Mesothelial cell of epicardium (in vitro differentiated cells): Measurements from ENCODE around the gene IGF2BP3. TPM values are rescaled to one million over a fixed set of nuclear protein-coding genes. Genes with fewer than 3 reads are reported as not detected.

ENCODE experiments used
- DNase-seq, 2 experiments: peaks; one replicate each; pipeline ENCODE4 v3.0.0; 2021; ENCODE audit warnings: low spot score in 2 of 2; ENCODE audit not compliant: unreplicated experiment in 2 of 2
- H3K27ac Mint-ChIP-seq: 2 replicates; pipeline ENCODE4 v1.8.0; 2021; ENCODE audit warnings: mixed read lengths
- H3K27me3 Mint-ChIP-seq: 2 replicates; pipeline ENCODE4 v1.8.0; 2021; ENCODE audit warnings: low read depth, mixed read lengths
- H3K36me3 Mint-ChIP-seq: 2 replicates; pipeline ENCODE4 v1.8.0; 2021; ENCODE audit warnings: mixed read lengths
- H3K4me1 Mint-ChIP-seq: 2 replicates; pipeline ENCODE4 v1.8.0; 2021; ENCODE audit warnings: mixed read lengths
- H3K4me3 Mint-ChIP-seq: 2 replicates; pipeline ENCODE4 v1.8.0; 2021; ENCODE audit warnings: mild to moderate bottlenecking, moderate library complexity, mixed read lengths
- H3K9me3 Mint-ChIP-seq: 2 replicates; pipeline ENCODE4 v1.8.0; 2021; ENCODE audit warnings: mixed read lengths
- total RNA-seq: library from RNA; stranded (reverse); gene quantifications from 3 replicates; pipeline ENCODE4 v1.2.1, GENCODE V29; 2021
- TF ChIP-seq, protein P1 (sequence below): fragments of 200-600 bp; sonication (generic); IDR thresholded peaks from one replicate; pipeline ENCODE4 v1.5.0; 2021; ENCODE audit warnings: antibody characterized with exemption; ENCODE audit not compliant: unreplicated experiment

The IGF2BP3 gene
- total RNA-seq, 1 donor from 2014 or later = 91.3 TPM

DNA sequence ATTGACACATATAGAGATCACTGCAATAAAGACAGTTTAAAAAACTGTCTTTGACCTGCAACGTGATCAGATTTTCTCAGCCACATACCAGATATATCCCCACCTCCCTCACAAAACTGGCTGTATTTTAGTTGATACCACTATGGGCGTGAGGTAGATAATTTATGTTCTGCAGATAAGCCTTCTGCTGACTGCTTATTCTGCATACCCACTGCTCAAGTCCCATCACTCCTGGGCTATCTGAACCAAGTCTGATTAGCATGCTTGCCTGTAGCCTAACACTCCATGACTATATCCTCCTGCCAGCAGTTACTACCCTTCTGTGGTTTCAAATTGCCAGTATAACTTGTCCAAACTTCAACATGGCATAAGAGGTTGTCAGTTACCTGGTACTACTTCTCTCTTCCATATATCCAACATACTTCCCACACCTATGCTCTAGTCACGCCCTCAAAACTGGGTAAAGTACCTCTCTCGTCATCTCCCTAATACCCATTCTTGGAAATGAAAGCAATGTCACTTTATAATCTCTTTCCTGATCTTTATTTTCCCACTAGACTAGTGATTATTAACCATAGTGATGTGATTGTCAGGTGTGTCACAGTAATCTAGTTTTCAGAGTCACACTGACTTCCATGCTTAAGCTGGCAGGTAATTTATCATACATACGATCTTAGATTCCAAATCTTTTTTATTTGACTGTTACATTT is 100.4 kb downstream of the IGF2BP3 start:
- DNase-seq = no peak
- TF ChIP-seq, protein P1, sequence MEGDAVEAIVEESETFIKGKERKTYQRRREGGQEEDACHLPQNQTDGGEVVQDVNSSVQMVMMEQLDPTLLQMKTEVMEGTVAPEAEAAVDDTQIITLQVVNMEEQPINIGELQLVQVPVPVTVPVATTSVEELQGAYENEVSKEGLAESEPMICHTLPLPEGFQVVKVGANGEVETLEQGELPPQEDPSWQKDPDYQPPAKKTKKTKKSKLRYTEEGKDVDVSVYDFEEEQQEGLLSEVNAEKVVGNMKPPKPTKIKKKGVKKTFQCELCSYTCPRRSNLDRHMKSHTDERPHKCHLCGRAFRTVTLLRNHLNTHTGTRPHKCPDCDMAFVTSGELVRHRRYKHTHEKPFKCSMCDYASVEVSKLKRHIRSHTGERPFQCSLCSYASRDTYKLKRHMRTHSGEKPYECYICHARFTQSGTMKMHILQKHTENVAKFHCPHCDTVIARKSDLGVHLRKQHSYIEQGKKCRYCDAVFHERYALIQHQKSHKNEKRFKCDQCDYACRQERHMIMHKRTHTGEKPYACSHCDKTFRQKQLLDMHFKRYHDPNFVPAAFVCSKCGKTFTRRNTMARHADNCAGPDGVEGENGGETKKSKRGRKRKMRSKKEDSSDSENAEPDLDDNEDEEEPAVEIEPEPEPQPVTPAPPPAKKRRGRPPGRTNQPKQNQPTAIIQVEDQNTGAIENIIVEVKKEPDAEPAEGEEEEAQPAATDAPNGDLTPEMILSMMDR = no peak
- Mint-ChIP-seq H3K36me3 (peaks cover 8% of the 10 kb centered on the region), H3K4me1 (peaks cover 27% of the 10 kb centered on the region), H3K9me3 (no peaks in the 10 kb centered on the region), H3K27ac (peak overlapping the region; percentile 23), H3K27me3 (no peaks in the 10 kb centered on the region), H3K4me3 (no peak overlapping the region)

DNA sequence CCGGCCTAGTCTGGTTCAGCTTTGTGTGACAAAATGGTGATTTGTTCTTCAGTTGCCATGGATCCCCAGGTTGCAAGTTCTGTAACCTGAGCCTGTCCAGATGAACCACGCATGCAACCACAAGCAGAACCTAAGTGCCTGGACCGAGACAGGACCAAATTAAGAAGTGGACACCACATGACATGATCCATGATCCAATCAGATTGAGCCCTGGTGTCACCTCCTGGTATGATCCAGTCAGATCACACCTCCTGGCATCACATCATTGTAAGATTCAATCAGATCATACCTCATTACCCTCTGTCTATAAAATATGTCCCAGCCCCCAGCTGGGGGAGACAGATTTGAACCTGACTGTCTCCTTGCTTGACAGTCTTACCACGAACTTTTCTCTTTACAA is 101.2 kb downstream of the IGF2BP3 start:
- Mint-ChIP-seq H3K27ac (peak overlapping the region; percentile 23), H3K4me1 (peaks cover 27% of the 10 kb centered on the region), H3K36me3 (peaks cover 8% of the 10 kb centered on the region), H3K27me3 (no peaks in the 10 kb centered on the region), H3K9me3 (no peaks in the 10 kb centered on the region), H3K4me3 (no peak overlapping the region)
- DNase-seq = no peak
- TF ChIP-seq, protein P1 = no peak

DNA sequence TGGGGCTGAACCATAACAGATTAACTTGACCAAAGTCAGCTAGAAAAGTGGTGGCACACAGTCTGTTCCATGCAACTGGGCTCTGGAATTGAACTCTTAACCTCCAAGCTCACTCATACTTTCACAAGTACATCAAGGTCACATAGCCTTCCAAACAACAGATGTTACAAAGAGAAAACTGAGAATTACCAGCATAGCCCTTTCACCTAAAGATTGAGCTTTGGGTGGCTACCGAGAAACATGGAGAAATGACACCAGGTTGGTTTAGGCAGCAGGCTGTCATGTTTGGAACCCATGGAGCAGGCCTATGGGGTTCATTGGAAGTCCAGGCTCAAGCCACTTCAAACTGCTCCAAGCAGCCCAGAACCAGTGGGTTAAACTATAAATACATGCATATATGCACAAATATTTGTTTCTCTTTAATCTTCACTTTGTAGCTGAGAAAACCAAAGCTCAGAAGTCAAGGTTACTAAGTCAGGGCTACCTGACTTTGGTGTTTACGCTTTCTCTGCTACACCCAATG is 112.1 kb downstream of the IGF2BP3 start:
- no peak overlapping the region for H3K27ac Mint-ChIP-seq
- TF ChIP-seq, protein P1 = no peak
- H3K4me3 Mint-ChIP-seq = no peak overlapping the region

DNA sequence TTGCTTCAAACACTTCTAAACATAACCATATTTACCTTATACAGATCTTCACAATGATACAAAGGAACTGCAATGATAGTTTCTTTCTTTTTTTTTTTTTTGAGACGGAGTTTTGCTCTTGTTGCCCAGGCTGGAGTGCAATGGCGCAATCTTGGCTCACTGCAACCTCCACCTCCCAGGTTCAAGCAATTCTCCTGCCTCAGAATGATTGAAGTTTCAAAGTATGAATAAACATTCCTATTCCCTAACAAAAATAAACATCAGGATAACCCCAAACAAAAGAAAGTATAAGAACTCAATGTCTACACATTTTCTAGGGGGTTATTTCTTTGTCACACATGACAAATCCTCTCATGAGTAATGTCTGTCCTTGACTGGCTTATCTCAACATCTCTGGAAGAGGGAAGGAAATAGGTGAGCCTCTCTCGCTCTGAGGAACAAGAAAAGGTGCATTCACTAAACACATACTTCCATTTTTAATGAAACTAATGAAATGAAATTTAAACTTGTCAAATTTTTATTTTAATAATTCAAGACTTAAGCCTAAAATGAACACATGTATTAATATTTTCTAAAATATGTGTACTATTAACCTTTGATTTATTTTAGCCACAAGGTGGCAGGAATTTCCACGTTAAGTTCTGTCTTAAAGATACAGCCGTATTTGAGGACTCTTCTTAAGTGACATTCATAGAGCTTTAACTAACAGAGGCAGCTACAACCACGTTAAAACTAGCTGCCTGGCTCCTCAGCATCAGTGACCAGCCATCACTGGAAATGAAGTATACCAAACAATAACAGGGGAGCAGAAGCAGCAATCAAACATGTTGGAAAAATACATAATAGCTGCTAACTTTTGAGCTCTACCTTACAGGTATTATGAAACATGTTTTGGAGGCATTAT is 112.8 kb downstream of the IGF2BP3 start:
- TF ChIP-seq, protein P1 = peak; percentile 56
- peaks cover 13% of the 10 kb centered on the region for H3K4me1 Mint-ChIP-seq
- H3K9me3 Mint-ChIP-seq = no peaks in the 10 kb centered on the region
- no peaks in the 10 kb centered on the region for H3K27me3 Mint-ChIP-seq
- H3K4me3 Mint-ChIP-seq = no peak overlapping the region
- peaks cover 13% of the 10 kb centered on the region for H3K36me3 Mint-ChIP-seq
- peak overlapping the region; percentile 8 for H3K27ac Mint-ChIP-seq
- DNase-seq = no peak

More for the DNA sequence above, 112.1 kb downstream of the IGF2BP3 start:
- H3K27me3 Mint-ChIP-seq = no peaks in the 10 kb centered on the region
- peaks cover 13% of the 10 kb centered on the region for H3K4me1 Mint-ChIP-seq
- no peak for DNase-seq
- H3K9me3 Mint-ChIP-seq = no peaks in the 10 kb centered on the region
- H3K36me3 Mint-ChIP-seq = peaks cover 13% of the 10 kb centered on the region

DNA sequence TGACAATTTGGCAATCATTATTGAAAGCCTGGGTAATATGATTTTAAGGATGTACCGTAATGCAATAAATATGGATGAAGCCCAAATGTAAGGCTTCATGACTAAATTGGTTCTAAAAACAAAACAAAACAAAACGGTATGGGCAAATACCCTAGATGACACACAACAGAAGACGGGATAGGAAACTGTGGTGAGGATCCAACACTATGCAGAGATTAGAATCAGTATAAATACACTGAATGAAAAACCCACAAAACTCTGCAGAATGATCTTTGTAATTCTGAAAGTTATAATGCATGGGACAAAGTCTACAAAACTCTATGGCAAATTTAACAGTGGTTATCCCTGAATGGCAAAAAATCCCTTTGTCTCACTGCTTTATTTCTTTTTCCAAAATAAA is 113.6 kb downstream of the IGF2BP3 start:
- Mint-ChIP-seq H3K27ac (peak overlapping the region; percentile 18), H3K4me1 (peaks cover 14% of the 10 kb centered on the region), H3K9me3 (no peaks in the 10 kb centered on the region), H3K4me3 (no peak overlapping the region), H3K36me3 (peaks cover 10% of the 10 kb centered on the region), H3K27me3 (no peaks in the 10 kb centered on the region)
- no peak for DNase-seq
- TF ChIP-seq, protein P1 = no peak
